ENCODE measurements around the gene RAI1.

DNA sequence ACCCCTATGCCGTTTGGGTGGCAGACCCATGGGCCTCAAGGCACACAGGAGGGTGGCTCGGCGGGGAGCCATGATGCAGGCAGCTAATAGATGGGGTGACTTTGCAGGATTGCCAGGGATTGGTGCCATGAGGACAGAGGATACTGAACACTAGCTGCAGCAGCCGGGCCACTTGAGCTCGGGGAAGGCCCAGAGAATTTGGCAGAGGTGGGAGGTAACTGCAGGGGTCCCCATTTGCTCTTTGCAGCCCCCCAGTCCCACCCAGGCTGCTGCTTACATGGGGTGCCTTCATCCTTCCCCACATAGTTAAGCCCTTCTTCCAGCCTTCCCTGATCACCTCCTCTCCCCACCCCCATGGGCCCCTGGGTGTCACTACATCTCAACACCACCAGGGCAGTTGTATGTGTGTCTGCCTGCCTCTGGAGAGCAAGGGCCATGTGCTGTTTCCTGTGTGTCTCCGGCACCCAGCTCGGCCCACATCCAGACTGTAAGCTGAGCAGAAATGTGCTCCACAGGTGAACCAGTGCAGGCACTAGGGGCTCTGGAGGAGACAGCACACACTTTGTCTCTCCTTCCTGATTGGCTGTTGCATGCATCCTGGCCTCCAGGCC, 103.5 kb downstream of the RAI1 start:
- TF ChIP-seq POLR2AphosphoS5 (IDR thresholded peaks at IDR 0.05; ENCODE audit: borderline replicate concordance, low read depth, low read length): no peak
- TF ChIP-seq FOXP2 (optimal IDR thresholded peaks at IDR 0.05; ENCODE audit: control extremely low read depth, extremely low read length, insufficient read depth): no peak
